Neural progenitor cell (in vitro differentiated cells): ENCODE measurements around the gene PAXX.

Source experiments
- EZH2phosphoT487 ChIP-seq: fragments of 200-600 bp; sonication (generic); IDR thresholded peaks from 2 replicates; pipeline ENCODE4 v1.6.1; 2017; ENCODE audit warnings: antibody characterized with exemption
- TF ChIP-seq, protein P1 (sequence below): fragments of 200-600 bp; sonication (generic); IDR thresholded peaks from 2 replicates; pipeline ENCODE4 v1.5.1; 2017; ENCODE audit warnings: antibody characterized with exemption, mild to moderate bottlenecking

DNA sequence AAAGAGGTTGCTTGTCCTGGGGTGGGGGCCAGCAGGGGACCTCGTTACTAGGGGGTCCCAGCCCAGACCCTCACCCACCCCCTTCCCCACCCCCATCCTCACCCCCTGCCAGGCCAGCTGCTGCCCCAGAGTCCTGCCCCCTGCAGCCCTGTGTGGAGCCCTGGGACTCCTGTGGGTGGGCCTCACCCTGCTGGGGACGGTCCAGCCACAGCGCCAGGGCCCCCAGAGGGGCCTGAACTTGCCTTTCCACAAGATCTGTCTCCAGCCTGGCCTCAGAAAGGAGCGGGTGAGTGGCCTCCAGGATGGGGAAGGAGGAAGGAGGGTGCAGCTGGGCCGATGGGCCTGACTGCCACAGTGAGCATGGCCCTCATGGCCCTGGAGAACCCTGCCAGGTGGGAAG, 22.4 kb upstream of the PAXX start:
- TF ChIP-seq, protein P1, sequence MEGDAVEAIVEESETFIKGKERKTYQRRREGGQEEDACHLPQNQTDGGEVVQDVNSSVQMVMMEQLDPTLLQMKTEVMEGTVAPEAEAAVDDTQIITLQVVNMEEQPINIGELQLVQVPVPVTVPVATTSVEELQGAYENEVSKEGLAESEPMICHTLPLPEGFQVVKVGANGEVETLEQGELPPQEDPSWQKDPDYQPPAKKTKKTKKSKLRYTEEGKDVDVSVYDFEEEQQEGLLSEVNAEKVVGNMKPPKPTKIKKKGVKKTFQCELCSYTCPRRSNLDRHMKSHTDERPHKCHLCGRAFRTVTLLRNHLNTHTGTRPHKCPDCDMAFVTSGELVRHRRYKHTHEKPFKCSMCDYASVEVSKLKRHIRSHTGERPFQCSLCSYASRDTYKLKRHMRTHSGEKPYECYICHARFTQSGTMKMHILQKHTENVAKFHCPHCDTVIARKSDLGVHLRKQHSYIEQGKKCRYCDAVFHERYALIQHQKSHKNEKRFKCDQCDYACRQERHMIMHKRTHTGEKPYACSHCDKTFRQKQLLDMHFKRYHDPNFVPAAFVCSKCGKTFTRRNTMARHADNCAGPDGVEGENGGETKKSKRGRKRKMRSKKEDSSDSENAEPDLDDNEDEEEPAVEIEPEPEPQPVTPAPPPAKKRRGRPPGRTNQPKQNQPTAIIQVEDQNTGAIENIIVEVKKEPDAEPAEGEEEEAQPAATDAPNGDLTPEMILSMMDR, result no peak
- no peak for TF ChIP-seq EZH2phosphoT487
